ENCODE results near the gene MARK1. TPM values are rescaled to one million over a fixed set of nuclear protein-coding genes. Genes with fewer than 3 reads are reported as not detected.
A peak's percentile ranks its signal among the peaks of the same experiment; 100 is the strongest.

Gene MARK1
- total RNA-seq, 1 experiment from 2014 or later, result 0.05 TPM

DNA sequence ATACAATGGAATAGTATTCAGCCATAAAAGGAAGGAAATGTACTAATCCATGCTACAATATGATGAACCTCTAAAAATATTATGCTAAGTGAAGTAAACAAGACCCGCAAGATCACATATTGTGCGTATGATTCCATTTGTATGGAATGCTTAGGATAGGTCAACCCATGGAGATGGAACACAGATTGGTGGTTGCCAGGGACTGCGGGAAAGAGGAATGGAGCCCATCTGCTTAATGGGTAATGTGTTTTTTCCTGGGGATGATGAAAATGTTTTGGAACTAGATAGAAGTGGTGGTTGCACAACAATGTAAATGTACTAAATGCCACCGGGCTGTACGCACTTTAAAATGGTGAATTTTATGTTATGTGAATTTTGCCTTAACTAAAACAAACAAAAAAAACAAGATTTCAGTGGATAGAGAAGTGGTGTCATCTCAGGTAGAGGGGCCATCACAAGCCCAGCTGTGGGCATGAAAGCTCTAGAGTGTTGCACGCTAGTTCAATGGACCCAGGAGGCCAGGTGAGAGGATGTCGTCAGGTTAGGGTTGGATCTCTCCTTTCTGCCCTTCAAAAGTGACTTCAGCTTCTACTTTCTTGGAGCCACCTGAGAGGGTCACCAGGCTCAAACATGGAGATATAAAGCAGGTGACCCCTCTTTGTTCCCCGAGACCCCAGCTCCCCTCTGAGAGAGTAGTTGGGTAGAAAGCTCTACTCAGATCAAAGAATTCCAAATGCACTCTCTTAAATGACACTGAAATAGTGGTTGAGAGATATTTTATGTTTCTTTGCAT, 164.7 kb downstream of the MARK1 start:
- no peak overlapping the region for H3K4me3 ChIP-seq (ENCODE audit: low read depth, low read length)
- H3K9me3 ChIP-seq, result no peaks in the 10 kb centered on the region
- Mint-ChIP-seq H3K9me3 (ENCODE audit: unreplicated experiment) (no peaks in the 10 kb centered on the region), H3K27ac (ENCODE audit: unreplicated experiment) (no peak overlapping the region), H3K36me3 (ENCODE audit: insufficient read depth, unreplicated experiment) (peaks cover 5% of the 10 kb centered on the region), H3K27me3 (ENCODE audit: insufficient read depth, unreplicated experiment) (no peaks in the 10 kb centered on the region), H3K4me3 (ENCODE audit: unreplicated experiment) (no peak overlapping the region), H3K4me1 (ENCODE audit: low read depth, unreplicated experiment) (no peaks in the 10 kb centered on the region)
- BruUV-seq (replicated peaks), result no TSS peak
- TF ChIP-seq, protein P1, sequence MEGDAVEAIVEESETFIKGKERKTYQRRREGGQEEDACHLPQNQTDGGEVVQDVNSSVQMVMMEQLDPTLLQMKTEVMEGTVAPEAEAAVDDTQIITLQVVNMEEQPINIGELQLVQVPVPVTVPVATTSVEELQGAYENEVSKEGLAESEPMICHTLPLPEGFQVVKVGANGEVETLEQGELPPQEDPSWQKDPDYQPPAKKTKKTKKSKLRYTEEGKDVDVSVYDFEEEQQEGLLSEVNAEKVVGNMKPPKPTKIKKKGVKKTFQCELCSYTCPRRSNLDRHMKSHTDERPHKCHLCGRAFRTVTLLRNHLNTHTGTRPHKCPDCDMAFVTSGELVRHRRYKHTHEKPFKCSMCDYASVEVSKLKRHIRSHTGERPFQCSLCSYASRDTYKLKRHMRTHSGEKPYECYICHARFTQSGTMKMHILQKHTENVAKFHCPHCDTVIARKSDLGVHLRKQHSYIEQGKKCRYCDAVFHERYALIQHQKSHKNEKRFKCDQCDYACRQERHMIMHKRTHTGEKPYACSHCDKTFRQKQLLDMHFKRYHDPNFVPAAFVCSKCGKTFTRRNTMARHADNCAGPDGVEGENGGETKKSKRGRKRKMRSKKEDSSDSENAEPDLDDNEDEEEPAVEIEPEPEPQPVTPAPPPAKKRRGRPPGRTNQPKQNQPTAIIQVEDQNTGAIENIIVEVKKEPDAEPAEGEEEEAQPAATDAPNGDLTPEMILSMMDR (IDR thresholded peaks at IDR 0.05; ENCODE audit: insufficient read depth in 1 of 2, low read depth in 1 of 2, low read length in 1 of 2, severe bottlenecking in 1 of 2, unreplicated experiment in 1 of 2), result no peak
- peaks cover 21% of the 10 kb centered on the region for H3K4me1 ChIP-seq
- no peak for DNase-seq
- CTCF ChIA-PET, result interaction anchor here (1.4 to 2.3 kb wide), 2 partner anchors 84 kb away, joined by 3 to 11 read pairs; no protein-coding TSS in a partner anchor
- no peaks in the 10 kb centered on the region for H3K27me3 ChIP-seq (replicated peaks; ENCODE audit: control insufficient read depth, insufficient read depth, low read length)
- POLR2A ChIA-PET, result no interaction called here
- intact Hi-C loops (cut with micrococcal nuclease; ENCODE audit: unreplicated experiment), result loop anchor here (5.0 kb wide), 1 partner anchor 420 kb away; the partner anchor contains the start of gene RAB3GAP2
- H3K36me3 ChIP-seq (ENCODE audit: control insufficient read depth, insufficient read depth, low read length), result no peaks in the 10 kb centered on the region; the same call in 1 of the 2 replicates

DNA sequence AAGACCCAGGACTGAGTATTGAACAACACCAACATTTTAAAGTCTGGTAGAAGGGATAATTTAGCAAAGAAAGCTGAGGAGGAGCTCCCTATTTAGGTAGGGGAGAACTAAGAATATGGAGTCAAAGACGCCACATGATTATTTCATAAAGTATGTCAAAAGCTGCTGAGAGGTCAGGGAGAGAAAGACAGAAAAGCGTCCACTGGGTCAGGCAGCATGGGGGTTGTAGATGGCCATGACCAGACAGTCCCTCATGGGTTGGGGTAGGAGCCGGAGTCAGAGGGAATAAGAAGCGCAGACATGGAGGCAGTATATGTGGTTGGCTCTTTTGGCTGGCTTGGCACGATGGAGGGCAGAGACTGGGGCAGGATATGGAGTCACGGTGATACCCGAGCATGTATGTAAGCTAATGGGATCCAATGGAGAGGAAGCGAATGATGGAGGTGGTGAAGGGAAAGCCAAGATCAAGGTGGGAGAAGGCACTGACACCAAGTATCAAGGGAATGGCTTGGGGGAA, 167.0 kb downstream of the MARK1 start:
- intact Hi-C loops (cut with micrococcal nuclease; ENCODE audit: unreplicated experiment), result loop anchor here (5.0 kb wide), 1 partner anchor 423 kb away; the partner anchor contains the start of gene RAB3GAP2
- no TSS peak for BruUV-seq (replicated peaks)
- TF ChIP-seq, protein P1 (IDR thresholded peaks at IDR 0.05; ENCODE audit: insufficient read depth in 1 of 2, low read depth in 1 of 2, low read length in 1 of 2, severe bottlenecking in 1 of 2, unreplicated experiment in 1 of 2), result no peak
- Mint-ChIP-seq H3K4me1 (ENCODE audit: low read depth, unreplicated experiment) (peaks cover 12% of the 10 kb centered on the region), H3K4me3 (ENCODE audit: unreplicated experiment) (no peak overlapping the region), H3K27ac (ENCODE audit: unreplicated experiment) (no peak overlapping the region), H3K27me3 (ENCODE audit: insufficient read depth, unreplicated experiment) (no peaks in the 10 kb centered on the region), H3K36me3 (ENCODE audit: insufficient read depth, unreplicated experiment) (peaks cover 5% of the 10 kb centered on the region), H3K9me3 (ENCODE audit: unreplicated experiment) (no peaks in the 10 kb centered on the region)
- ChIA-PET POLR2A (no interaction called here), CTCF (interaction anchor here (1.1 kb wide), 1 partner anchor 80 kb away, joined by 3 read pairs; no protein-coding TSS in a partner anchor)
- peaks cover 34% of the 10 kb centered on the region for H3K4me1 ChIP-seq
- no peak for DNase-seq
- no peaks in the 10 kb centered on the region; the same call in 1 of the 2 replicates for H3K36me3 ChIP-seq (ENCODE audit: control insufficient read depth, insufficient read depth, low read length)
- H3K27me3 ChIP-seq (replicated peaks; ENCODE audit: control insufficient read depth, insufficient read depth, low read length), result no peaks in the 10 kb centered on the region
- no peak overlapping the region for H3K4me3 ChIP-seq (ENCODE audit: low read depth, low read length)
- H3K9me3 ChIP-seq, result no peaks in the 10 kb centered on the region

DNA sequence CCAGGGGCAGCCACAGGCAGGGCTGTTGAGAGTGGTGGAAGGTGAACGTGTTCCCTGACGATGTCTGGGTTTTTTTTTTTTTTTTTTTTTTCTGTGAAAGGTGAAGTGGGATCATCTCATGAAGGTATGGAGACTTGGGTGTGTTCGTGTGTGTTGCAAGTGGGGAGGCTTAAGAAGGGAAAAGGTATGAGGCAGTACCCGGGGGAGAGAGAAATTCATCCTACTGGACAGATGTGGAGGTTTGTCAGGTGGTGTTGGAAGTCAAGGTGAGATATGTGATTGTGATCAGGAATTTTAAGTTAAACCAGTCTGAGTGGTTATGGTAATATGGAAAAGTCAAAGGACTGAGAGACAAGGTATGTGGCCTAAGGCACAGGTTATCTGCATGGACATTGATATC, 167.5 kb downstream of the MARK1 start:
- TF ChIP-seq, protein P1 (IDR thresholded peaks at IDR 0.05; ENCODE audit: insufficient read depth in 1 of 2, low read depth in 1 of 2, low read length in 1 of 2, severe bottlenecking in 1 of 2, unreplicated experiment in 1 of 2), result no peak

More for the DNA sequence above, 167.5 kb downstream of the MARK1 start:
- H3K4me3 Mint-ChIP-seq (ENCODE audit: unreplicated experiment), result no peak overlapping the region
- peaks cover 34% of the 10 kb centered on the region for H3K4me1 ChIP-seq
- POLR2A ChIA-PET, result no interaction called here
- no peak overlapping the region for H3K27ac Mint-ChIP-seq (ENCODE audit: unreplicated experiment)
- no peaks in the 10 kb centered on the region; the same call in 1 of the 2 replicates for H3K36me3 ChIP-seq (ENCODE audit: control insufficient read depth, insufficient read depth, low read length)
- H3K9me3 Mint-ChIP-seq (ENCODE audit: unreplicated experiment), result no peaks in the 10 kb centered on the region
- BruUV-seq (replicated peaks), result no TSS peak
- CTCF ChIA-PET, result interaction anchor here (1.1 kb wide), 1 partner anchor 80 kb away, joined by 3 read pairs; no protein-coding TSS in a partner anchor
- DNase-seq, result peak in 1 of 2 experiments; percentile 19
- no peaks in the 10 kb centered on the region for H3K9me3 ChIP-seq
- H3K27me3 ChIP-seq (replicated peaks; ENCODE audit: control insufficient read depth, insufficient read depth, low read length), result no peaks in the 10 kb centered on the region
- peaks cover 12% of the 10 kb centered on the region for H3K4me1 Mint-ChIP-seq (ENCODE audit: low read depth, unreplicated experiment)
- peaks cover under 1% of the 10 kb centered on the region for H3K36me3 Mint-ChIP-seq (ENCODE audit: insufficient read depth, unreplicated experiment)
- no peaks in the 10 kb centered on the region for H3K27me3 Mint-ChIP-seq (ENCODE audit: insufficient read depth, unreplicated experiment)
- intact Hi-C loops (cut with micrococcal nuclease; ENCODE audit: unreplicated experiment), result no loop called here
- H3K4me3 ChIP-seq (ENCODE audit: low read depth, low read length), result no peak overlapping the region

Data from Caco-2 (cell line).